BLaER1 (cell line): Measurements from ENCODE around the gene CENPP.

Experiments
- H3K27ac ChIP-seq: shearing (Covaris generic); formaldehyde crosslinking; 2 replicates; pipeline ENCODE4 v1.8.1; 2022
- H3K27me3 ChIP-seq: shearing (Covaris generic); formaldehyde crosslinking; 2 replicates; pipeline ENCODE4 v1.8.1; 2022
- H3K36me3 ChIP-seq: shearing (Covaris generic); formaldehyde crosslinking; 2 replicates; pipeline ENCODE4 v1.8.1; 2022
- H3K4me1 ChIP-seq: shearing (Covaris generic); formaldehyde crosslinking; 2 replicates; pipeline ENCODE4 v1.8.1; 2022
- H3K4me2 ChIP-seq: shearing (Covaris generic); formaldehyde crosslinking; 2 replicates; pipeline ENCODE4 v1.8.1; 2022
- H3K4me3 ChIP-seq: shearing (Covaris generic); formaldehyde crosslinking; 2 replicates; pipeline ENCODE4 v1.8.1; 2022
- H3K9ac ChIP-seq: shearing (Covaris generic); formaldehyde crosslinking; 2 replicates; pipeline ENCODE4 v1.8.1; 2022
- H3K9me3 ChIP-seq: shearing (Covaris generic); formaldehyde crosslinking; 2 replicates; pipeline ENCODE4 v1.8.1; 2022
- H4K20me1 ChIP-seq: shearing (Covaris generic); formaldehyde crosslinking; 2 replicates; pipeline ENCODE4 v1.8.1; 2022
- Cebpa-rat ChIP-seq: shearing (Covaris generic); IDR thresholded peaks from 2 replicates; pipeline ENCODE4 v1.8.1; 2022

Gene CENPP

GRCh38 chr9:92543972-92544371, 218.2 kb downstream of the CENPP start:
- no peak overlapping the region for H3K4me3 ChIP-seq
- H3K36me3 ChIP-seq = peaks cover 16% of the 10 kb centered on the region

GRCh38 chr9:92545002-92545510, 219.3 kb downstream of the CENPP start:
- H3K9me3 ChIP-seq = peaks cover 31% of the 10 kb centered on the region
- no peak for TF ChIP-seq Cebpa-rat
- H4K20me1 ChIP-seq = no peaks in the 10 kb centered on the region
- no peak overlapping the region for H3K27ac ChIP-seq
- H3K9ac ChIP-seq = no peak overlapping the region
- H3K36me3 ChIP-seq = peaks cover 16% of the 10 kb centered on the region
- no peak overlapping the region for H3K4me3 ChIP-seq
- no peaks in the 10 kb centered on the region for H3K4me1 ChIP-seq
- no peaks in the 10 kb centered on the region for H3K27me3 ChIP-seq
- H3K4me2 ChIP-seq = no peak overlapping the region

More at GRCh38 chr9:92543972-92544371, 218.2 kb downstream of the CENPP start:
- Histone ChIP-seq H4K20me1 (no peaks in the 10 kb centered on the region), H3K27me3 (no peaks in the 10 kb centered on the region), H3K4me1 (no peaks in the 10 kb centered on the region), H3K4me2 (no peak overlapping the region), H3K27ac (no peak overlapping the region), H3K9me3 (peaks cover 31% of the 10 kb centered on the region), H3K9ac (no peak overlapping the region)
- TF ChIP-seq Cebpa-rat = no peak

DNA sequence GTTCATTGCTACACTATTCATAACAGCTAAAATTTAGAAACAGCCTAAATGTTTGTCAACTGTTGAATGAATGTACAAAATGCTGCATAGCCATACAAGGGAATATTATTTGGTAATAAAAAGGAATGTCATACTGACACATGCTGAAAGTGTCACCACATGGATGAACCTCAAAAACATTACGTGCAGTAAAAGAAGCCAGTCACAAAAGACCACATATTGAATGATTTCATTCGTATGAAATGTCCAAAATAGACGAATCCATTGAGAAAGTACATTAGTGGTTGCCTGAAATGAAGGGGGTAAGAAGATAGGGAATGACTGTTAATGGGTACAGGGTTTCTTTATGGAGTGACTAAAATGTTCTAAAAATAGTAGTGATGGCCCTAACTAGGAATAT, 221.6 kb downstream of the CENPP start:
- Histone ChIP-seq H3K4me2 (no peak overlapping the region), H3K9ac (no peak overlapping the region), H3K4me3 (no peak overlapping the region), H3K9me3 (peaks cover 31% of the 10 kb centered on the region), H3K27ac (no peak overlapping the region), H3K36me3 (peaks cover 16% of the 10 kb centered on the region), H3K4me1 (no peaks in the 10 kb centered on the region), H4K20me1 (no peaks in the 10 kb centered on the region), H3K27me3 (no peaks in the 10 kb centered on the region)
- no peak for TF ChIP-seq Cebpa-rat

DNA sequence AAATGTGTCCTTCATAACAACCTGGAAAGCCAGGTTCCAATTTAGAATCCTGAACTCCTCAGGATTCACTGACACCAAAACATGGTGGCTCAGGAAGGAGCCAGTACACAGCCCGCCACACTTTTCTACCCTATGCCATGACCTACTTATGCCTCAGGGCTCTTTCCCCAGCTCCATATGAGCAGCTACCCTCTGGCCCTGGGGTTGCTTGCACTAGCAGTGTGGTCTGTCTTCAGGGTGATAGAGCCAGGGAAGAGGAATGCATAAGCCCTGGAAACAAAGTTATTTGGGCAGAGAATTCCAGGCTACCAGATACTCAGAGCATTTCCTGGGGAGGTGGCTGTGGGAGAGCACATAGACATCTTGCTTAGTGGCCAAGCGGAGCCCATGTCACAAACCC, 225.0 kb downstream of the CENPP start:
- Histone ChIP-seq H3K9ac (no peak overlapping the region), H3K4me1 (no peaks in the 10 kb centered on the region), H3K9me3 (peaks cover 5% of the 10 kb centered on the region), H3K27me3 (no peaks in the 10 kb centered on the region), H3K36me3 (0 out of 2 replicates have a peak, but pooled peaks cover 6% of the 10 kb centered on the region), H4K20me1 (no peaks in the 10 kb centered on the region), H3K4me3 (no peak overlapping the region), H3K27ac (no peak overlapping the region), H3K4me2 (no peak overlapping the region)
- no peak for TF ChIP-seq Cebpa-rat

- Histone ChIP-seq H3K4me3 (no peak overlapping the region), H3K4me2 (no peak overlapping the region), H3K9ac (no peak overlapping the region), H3K27ac (no peak overlapping the region), H3K4me1 (no peaks in the 10 kb centered on the region), H3K36me3 (no peaks in the 10 kb centered on the region), H3K27me3 (no peaks in the 10 kb centered on the region), H4K20me1 (no peaks in the 10 kb centered on the region), H3K9me3 (no peaks in the 10 kb centered on the region)
- no peak for TF ChIP-seq Cebpa-rat
Observed at GRCh38 chr9:92558612-92559374, 233.0 kb downstream of the CENPP start.

DNA sequence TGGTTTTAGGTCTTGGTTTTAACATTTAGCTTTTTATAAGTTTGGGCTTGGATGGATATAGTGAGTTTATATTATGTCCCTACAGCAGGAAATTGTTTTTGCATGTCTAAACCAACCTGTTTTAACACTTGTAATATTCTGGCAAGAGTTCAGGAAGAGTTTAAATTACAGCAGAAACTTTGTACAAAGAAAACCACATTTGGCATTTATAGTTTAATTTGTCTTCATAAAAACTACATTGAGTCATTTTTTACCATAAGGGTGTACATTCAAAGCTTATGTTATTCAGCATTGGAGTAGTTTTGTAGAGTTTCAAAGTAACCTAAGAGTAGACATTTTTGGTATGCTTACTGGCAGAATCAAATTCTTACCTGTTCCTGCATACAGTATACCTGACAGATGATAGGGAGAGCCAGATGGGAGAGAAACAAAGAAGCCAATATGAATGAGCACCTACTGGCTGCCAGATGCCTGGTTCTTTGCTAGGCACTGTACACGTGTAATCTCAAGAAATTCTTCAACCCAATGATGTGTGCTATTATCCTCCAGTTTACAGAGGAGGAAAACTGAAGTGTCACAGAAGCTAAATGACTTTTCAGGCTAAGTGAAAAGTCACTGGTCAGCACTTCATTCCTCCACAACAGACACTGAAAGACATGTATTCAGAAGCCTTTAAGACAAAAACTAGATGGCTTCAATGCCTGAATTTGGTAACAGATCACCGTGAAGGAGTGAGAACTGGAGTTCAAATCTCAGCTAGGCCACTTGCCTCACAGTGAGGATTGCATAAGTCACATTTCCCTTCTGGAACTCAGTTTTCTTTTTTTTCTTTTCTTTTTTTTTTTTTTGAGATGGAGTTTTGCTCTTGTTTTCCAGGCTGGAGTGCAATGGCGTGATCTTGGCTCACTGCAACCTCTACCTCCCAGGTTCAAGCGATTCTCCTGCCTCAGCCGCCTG, 235.9 kb downstream of the CENPP start:
- Histone ChIP-seq H3K27me3 (no peaks in the 10 kb centered on the region), H3K9me3 (peaks cover 3% of the 10 kb centered on the region; the same call in 1 of the 2 replicates), H3K36me3 (no peaks in the 10 kb centered on the region; the same call in 1 of the 2 replicates), H3K27ac (no peak overlapping the region), H3K4me1 (no peaks in the 10 kb centered on the region), H4K20me1 (no peaks in the 10 kb centered on the region), H3K9ac (no peak overlapping the region), H3K4me2 (no peak overlapping the region), H3K4me3 (no peak overlapping the region)
- no peak for TF ChIP-seq Cebpa-rat

- Histone ChIP-seq H3K4me2 (no peak overlapping the region), H3K9me3 (peaks cover 6% of the 10 kb centered on the region; the same call in 1 of the 2 replicates), H3K9ac (no peak overlapping the region), H3K27ac (no peak overlapping the region), H4K20me1 (no peaks in the 10 kb centered on the region), H3K36me3 (no peaks in the 10 kb centered on the region; the same call in 1 of the 2 replicates), H3K4me1 (no peaks in the 10 kb centered on the region), H3K27me3 (no peaks in the 10 kb centered on the region), H3K4me3 (no peak overlapping the region)
- TF ChIP-seq Cebpa-rat = no peak
Observed at GRCh38 chr9:92562461-92562967, 236.8 kb downstream of the CENPP start.

DNA sequence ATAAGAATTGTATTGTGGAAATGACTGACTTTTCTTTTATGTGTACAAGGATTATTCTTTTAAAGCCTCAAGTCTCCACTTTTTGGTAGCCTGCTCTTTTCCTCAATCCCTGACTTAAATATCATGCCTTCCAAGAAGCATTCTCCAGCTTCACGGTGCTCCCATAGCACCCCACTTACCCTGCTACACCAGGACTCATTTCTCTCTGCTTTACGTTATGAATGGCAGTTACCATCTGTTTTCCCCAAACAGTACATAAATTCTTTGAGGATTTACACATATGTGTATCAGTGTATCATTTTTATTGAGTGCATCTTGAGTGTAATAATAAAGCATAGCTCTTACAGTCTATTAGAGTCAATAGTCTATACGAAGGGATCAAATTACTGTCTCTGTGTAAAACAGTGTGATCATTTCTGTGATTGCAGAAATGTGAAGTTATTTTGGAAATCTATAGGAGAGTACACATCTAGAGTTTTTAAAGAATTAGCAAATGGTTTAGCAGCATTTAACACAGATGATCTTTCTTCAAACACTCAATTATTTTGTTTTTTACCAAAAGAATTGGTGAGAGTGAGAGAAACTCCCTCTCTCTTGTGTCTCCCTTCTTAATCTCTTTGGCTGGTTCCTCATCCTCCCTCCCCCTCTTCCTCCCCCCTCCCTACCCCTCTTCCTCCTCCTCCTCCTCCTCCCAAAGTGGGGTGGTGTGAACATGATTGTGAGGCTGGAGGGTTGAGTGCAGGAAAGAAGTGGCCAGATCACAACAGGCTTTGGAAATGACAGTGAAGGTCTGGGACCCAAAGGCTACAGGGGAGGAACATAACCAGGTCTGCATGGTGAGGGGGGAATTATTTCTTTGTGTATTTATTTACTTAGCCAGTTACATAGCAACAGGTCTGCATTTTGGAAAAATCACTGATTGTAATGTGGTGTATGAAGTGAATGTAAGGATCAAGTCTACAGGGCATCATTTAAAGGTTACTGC, 237.7 kb downstream of the CENPP start:
- Histone ChIP-seq H3K9me3 (peaks cover 10% of the 10 kb centered on the region), H3K36me3 (no peaks in the 10 kb centered on the region; the same call in 1 of the 2 replicates), H3K9ac (no peak overlapping the region), H3K4me2 (no peak overlapping the region), H3K27ac (no peak overlapping the region), H3K4me1 (no peaks in the 10 kb centered on the region), H3K4me3 (no peak overlapping the region), H4K20me1 (no peaks in the 10 kb centered on the region), H3K27me3 (no peaks in the 10 kb centered on the region)
- TF ChIP-seq Cebpa-rat = no peak

GRCh38 chr9:92564504-92564903, 238.8 kb downstream of the CENPP start:
- no peak for TF ChIP-seq Cebpa-rat
- Histone ChIP-seq H3K9me3 (peaks cover 10% of the 10 kb centered on the region), H3K9ac (no peak overlapping the region), H4K20me1 (no peaks in the 10 kb centered on the region), H3K36me3 (no peaks in the 10 kb centered on the region; the same call in 1 of the 2 replicates), H3K4me3 (no peak overlapping the region), H3K27ac (no peak overlapping the region), H3K27me3 (no peaks in the 10 kb centered on the region), H3K4me1 (no peaks in the 10 kb centered on the region), H3K4me2 (no peak overlapping the region)
